ENCODE results near the gene TRIM50. TPM values are rescaled to one million over a fixed set of nuclear protein-coding genes. Genes with fewer than 3 reads are reported as not detected.
"Not testable (repeated sequence)": the region's sequence is repeated elsewhere in the genome, so short reads cannot be mapped to it uniquely, and the experiment has no call there.

Gene TRIM50
- not detected in 2 replicates for total RNA-seq (2014; rRNA removed; shearing (Covaris generic))

GRCh38 chr7:73327922-73328321 is at the start of gene TRIM50, which contains the start of gene FKBP6:
Gene TRIM50, minus strand, starts transcription at chr7:73328082. Its CDS starts 3,295 bp downstream, at chr7:73324787.
Gene FKBP6, plus strand, starts transcription at chr7:73328161. Its CDS starts 268 bp downstream, at chr7:73328429.
- DNase-seq (ENCODE audit: low read depth), result not testable (repeated sequence)

- DNase-seq (ENCODE audit: low read depth), result no peak
Observed at GRCh38 chr7:73376671-73377412, 49.0 kb upstream of the TRIM50 start.

DNA sequence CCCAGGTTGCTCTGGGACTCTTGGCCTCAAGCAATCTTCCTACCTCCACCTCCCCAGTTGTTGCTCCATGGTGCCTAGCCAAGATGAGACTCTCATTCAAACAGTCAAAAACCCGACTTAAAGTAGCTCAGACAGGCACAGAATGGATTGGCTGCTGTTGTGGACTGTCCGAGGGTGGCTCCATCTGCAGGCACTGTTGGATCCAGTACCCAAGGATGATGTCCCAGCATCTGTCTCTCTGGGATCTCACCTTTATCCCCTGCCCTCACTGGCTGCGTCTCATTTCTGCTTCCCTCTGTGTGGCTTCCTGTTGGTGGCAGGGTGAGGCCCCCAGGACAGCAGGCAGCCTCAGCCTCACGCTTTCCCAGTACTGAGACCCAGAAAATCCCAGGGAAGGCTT is 48.4 kb upstream of the TRIM50 start:
- DNase-seq (ENCODE audit: low read depth), result not testable (repeated sequence)

GRCh38 chr7:73373741-73374140 is 45.9 kb upstream of the TRIM50 start:
- no peak for DNase-seq (ENCODE audit: low read depth)

- no peak for DNase-seq (ENCODE audit: low read depth)
Observed at GRCh38 chr7:73369622-73370021, 41.7 kb upstream of the TRIM50 start.

GRCh38 chr7:73369009-73369408 is 41.1 kb upstream of the TRIM50 start:
- no peak for DNase-seq (ENCODE audit: low read depth)

GRCh38 chr7:73366990-73367389 is 39.1 kb upstream of the TRIM50 start:
- DNase-seq (ENCODE audit: low read depth), result no peak

- no peak for DNase-seq (ENCODE audit: low read depth)
Observed at GRCh38 chr7:73366127-73366526, 38.2 kb upstream of the TRIM50 start.

- DNase-seq (ENCODE audit: low read depth), result no peak
Observed at GRCh38 chr7:73364006-73364728, 36.3 kb upstream of the TRIM50 start.

GRCh38 chr7:73363225-73364005 is 35.5 kb upstream of the TRIM50 start:
- no peak for DNase-seq (ENCODE audit: low read depth)

- DNase-seq (ENCODE audit: low read depth), result not testable (repeated sequence)
Observed at GRCh38 chr7:73360590-73360989, 32.7 kb upstream of the TRIM50 start.

DNA sequence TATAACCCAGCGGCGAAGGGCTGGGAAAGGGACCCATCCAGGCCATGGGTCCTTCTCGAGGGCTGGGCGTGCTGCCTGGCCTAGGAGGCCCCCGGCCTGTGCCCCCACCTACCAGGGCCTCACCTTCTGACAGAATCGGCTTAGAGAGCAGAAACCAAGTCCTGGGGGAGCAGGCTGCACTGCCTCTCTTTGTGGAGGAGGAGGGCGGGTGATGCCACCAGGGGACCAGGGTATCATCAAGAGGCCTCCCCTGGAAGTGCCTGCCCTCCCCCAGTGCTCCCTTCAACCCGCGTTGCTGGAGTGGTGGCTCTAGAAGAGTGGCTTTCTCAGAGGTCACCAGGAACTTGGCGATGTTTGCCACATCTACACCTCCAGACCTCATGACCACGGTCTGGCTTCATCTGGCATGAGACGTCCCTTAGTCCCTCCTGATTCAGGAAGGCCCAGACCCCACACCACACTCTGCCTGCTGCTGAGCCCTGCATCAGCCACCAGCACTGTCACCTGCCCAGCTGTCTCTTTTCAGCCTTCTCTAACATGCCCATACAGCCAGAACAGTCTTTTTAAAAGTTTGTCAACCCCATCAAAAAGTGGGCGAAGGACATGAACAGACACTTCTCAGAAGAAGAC is 32.0 kb upstream of the TRIM50 start:
- DNase-seq (ENCODE audit: low read depth), result no peak

DNA sequence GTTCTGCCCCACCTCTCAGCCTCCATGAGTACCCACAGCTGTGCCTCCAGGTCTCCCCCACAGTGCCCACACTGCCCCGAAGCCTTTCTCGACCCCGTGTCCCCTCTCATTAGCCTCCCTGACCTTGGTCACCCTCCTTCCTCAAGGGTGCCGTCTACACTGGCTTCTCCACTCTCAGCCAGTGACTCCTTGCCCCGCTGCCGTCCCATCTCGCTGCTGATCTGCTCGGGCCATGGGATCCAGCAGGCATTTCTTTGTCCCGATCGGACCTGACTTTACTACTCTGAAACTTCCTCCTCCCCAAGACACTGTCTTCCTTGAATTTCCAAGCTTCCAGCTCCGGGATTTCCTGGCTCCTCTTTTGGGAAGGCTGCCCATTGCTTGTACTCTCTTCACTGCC is 31.4 kb upstream of the TRIM50 start:
- DNase-seq (ENCODE audit: low read depth), result no peak

DNA sequence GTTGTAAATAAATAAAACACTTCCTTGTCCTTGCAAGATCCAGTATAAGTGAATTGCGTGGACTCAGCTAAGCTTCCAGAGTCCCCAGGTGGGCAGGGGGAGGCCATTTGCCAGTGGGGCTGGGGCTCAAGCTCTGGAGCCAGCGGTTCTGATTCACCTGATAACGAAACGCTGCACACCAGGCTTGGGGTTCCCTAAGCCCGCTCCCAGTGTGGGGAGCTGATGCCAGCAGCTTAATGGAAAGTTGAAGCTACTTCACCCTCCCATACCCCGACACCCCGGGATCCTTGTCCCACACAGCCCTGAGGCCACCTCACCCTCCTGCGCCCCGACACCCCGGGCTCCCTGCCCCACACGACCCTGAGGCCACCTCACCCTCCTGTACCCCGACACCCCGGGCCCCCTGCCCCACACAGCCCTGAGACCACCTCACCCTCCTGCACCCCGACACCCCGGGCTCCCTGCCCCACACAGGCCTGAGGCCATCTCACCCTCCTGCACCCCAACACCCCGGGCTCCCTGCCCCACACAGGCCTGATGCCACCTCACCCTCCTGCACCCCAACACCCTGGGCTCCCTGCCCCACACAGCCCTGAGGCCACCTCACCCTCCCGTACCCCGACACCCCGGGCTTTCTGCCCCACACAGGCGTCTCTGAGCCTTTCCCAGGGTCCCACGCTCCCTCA is 30.9 kb upstream of the TRIM50 start:
- DNase-seq (ENCODE audit: low read depth), result no peak

DNA sequence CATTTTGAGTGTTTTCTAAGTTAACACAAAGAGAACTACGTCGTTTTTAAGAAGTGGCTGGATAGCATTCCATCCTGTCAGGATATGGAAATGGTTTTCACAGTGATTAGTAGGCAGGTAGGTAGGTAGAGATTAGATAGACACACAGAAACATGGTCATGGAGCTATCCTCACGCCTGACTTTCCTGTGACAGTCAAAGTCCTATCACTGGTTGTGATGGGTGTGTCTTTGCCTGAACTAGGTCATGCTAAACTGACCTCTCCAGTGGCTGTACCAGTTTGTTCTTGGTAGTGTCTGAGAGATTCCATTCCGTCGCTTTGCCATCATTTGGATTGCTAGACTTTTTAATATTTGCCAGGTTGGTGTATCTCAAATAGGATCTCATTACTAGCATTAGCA is 28.3 kb upstream of the TRIM50 start:
- no peak for DNase-seq (ENCODE audit: low read depth)

- no peak for DNase-seq (ENCODE audit: low read depth)
Observed at GRCh38 chr7:73354821-73355220, 26.9 kb upstream of the TRIM50 start.

DNA sequence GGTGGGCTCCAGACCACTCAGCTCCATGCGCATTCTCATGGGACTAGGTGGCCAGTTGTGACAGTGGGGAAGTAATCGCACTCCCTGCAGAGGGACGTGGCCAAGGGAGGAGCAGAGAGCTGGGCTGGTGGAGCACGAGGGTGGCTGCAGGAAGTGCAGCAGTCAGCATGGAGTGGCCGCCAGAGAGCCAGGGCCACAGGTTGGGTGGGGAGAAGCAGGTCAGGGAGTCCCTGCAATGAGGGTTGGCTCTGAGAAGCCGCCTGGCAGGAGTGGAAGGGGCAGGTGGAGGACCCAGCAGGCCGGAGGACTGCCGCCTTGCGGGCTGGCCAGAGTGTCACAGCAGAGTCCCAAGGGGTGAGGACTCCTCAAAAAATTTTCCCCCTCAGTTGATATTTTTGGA is 26.3 kb upstream of the TRIM50 start:
- DNase-seq (ENCODE audit: low read depth), result no peak

- no peak for DNase-seq (ENCODE audit: low read depth)
Observed at GRCh38 chr7:73353243-73353642, 25.4 kb upstream of the TRIM50 start.

GRCh38 chr7:73352784-73353183 is 24.9 kb upstream of the TRIM50 start:
- no peak for DNase-seq (ENCODE audit: low read depth)

- DNase-seq (ENCODE audit: low read depth), result no peak
Observed at GRCh38 chr7:73351447-73352167, 23.7 kb upstream of the TRIM50 start.

Measured in Daoy (cell line).